ENCODE data around the gene FAM151A.

- no peak for TF ChIP-seq CTCF (IDR thresholded peaks at IDR 0.05)
- no peak for TF ChIP-seq POLR2A (IDR thresholded peaks at IDR 0.05)
Measured at GRCh38 chr1:54666333-54666732, 43.0 kb upstream of the FAM151A start.

All from adrenal gland (tissue), 5 donors.